Activated naive CD8-positive, alpha-beta T cell treated with anti-CD3 and anti-CD28 coated beads, Interleukin-2, amount 50 U/mL, for 24 hours (primary cell): ENCODE results near the gene BIN1.

ENCODE experiments used
- ATAC-seq: fragments of 150-1000 bp; cut with Tn5 transposase; one replicate; pipeline ENCODE4 v1.10.0; 2021
- DNase-seq: peaks from one replicate; pipeline ENCODE4 v3.0.0; 2021
- H3K27ac Mint-ChIP-seq: one replicate; pipeline ENCODE4 v1.8.0; 2021; ENCODE audit warnings: mild to moderate bottlenecking, mixed read lengths
- H3K27me3 Mint-ChIP-seq: one replicate; pipeline ENCODE4 v1.8.0; 2021; ENCODE audit warnings: mixed read lengths
- H3K36me3 Mint-ChIP-seq: one replicate; pipeline ENCODE4 v1.8.0; 2021; ENCODE audit warnings: low read depth, mixed read lengths
- H3K4me1 Mint-ChIP-seq: one replicate; pipeline ENCODE4 v1.8.0; 2021; ENCODE audit warnings: mixed read lengths
- H3K4me3 Mint-ChIP-seq: one replicate; pipeline ENCODE4 v1.8.0; 2021; ENCODE audit warnings: mild to moderate bottlenecking, moderate library complexity, mixed read lengths
- H3K9me3 Mint-ChIP-seq: one replicate; pipeline ENCODE4 v1.8.0; 2021; ENCODE audit warnings: mixed read lengths

Gene BIN1

DNA sequence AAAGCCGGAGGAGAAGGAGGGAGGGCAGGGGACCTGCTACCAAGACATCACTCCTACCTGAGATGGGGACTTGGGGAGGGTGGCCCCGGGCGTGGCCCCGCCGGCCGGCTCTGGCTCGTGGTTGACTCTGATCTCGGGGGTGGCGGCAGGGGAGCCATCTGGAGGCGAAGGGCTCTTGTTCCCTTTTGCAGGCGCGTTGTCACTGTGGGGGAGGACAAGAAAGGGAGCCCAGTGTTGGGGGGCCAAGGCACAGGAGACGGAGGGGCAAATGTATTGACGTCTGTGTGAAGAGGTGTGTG is 48.1 kb downstream of the BIN1 start:
- ATAC-seq (no peak), DNase-seq (no peak)
- Mint-ChIP-seq H3K9me3 (no peaks in the 10 kb centered on the region), H3K4me3 (no peak overlapping the region), H3K27me3 (no peaks in the 10 kb centered on the region), H3K27ac (no peak overlapping the region), H3K36me3 (peaks cover 8% of the 10 kb centered on the region), H3K4me1 (peaks cover 5% of the 10 kb centered on the region)

DNA sequence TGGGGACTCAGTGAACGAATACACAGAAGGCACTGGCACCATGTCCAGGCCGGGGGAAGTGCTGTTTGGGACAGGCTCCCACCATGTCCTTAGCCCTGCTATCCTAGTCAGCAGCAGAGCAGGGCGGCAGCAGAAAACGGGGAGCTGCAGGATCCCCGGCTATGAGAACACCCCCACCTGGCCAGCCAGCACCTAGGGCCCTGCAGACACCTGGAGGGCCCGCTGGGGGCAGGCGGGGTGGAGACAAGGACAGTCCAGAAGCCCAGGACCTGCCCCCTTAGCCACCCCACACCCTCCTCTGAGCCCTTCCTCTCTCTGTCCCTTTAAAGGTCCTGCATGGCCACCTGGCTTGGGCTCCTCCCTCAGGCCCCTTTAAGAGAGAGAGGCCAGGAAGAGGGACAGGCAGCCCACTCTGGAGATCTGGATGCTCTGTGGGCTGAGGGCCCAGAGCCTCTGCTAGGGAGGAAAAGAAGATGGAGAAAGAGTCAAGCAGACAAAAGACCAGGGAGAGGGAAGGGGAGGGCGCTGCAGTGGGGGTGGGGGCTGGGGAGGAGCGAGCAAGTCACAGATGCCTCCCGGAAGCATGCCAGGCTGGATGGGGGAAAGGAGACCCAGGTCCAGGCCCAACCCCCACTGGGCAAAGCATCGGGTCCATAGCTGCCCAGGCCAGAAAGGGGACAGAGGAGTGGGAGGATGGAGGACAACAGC is 48.6 kb downstream of the BIN1 start:
- no peak for ATAC-seq
- peaks cover 5% of the 10 kb centered on the region for H3K4me1 Mint-ChIP-seq
- H3K27me3 Mint-ChIP-seq, result no peaks in the 10 kb centered on the region
- no peak for DNase-seq
- H3K9me3 Mint-ChIP-seq, result no peaks in the 10 kb centered on the region
- no peak overlapping the region for H3K27ac Mint-ChIP-seq
- H3K36me3 Mint-ChIP-seq, result peaks cover 8% of the 10 kb centered on the region
- H3K4me3 Mint-ChIP-seq, result no peak overlapping the region

- Mint-ChIP-seq H3K4me3 (no peak overlapping the region), H3K36me3 (peaks cover 5% of the 10 kb centered on the region), H3K27me3 (no peaks in the 10 kb centered on the region), H3K4me1 (no peaks in the 10 kb centered on the region), H3K9me3 (no peaks in the 10 kb centered on the region), H3K27ac (no peak overlapping the region)
- DNase-seq (no peak), ATAC-seq (no peak)
These were observed 49.3 kb downstream of the BIN1 start for GRCh38 chr2:127057371-127058245.

- H3K4me1 Mint-ChIP-seq, result no peaks in the 10 kb centered on the region
- no peak overlapping the region for H3K27ac Mint-ChIP-seq
- ATAC-seq (no peak), DNase-seq (no peak)
- H3K4me3 Mint-ChIP-seq, result no peak overlapping the region
- H3K27me3 Mint-ChIP-seq, result no peaks in the 10 kb centered on the region
- no peaks in the 10 kb centered on the region for H3K9me3 Mint-ChIP-seq
- H3K36me3 Mint-ChIP-seq, result peaks cover 3% of the 10 kb centered on the region
These were observed 50.2 kb downstream of the BIN1 start for GRCh38 chr2:127056631-127057370.

DNA sequence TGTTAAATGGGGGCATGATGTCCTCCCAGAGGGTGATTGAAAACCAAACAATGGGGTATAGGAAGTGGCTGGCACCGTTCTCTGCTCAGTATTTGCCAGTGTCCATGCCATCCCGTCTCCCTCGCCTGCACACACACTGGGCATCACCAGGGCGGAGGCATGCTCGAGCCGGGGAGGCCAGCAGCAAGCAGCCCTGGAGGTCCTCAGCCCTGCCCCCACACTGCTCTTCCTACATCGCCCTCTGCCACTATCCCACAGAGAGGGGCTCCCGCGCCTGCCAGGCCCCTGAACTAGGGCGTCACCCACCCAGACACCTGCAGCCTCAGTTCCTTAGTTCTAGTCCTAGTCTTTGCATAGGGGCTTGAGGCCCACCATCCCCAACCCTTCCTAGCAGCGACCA is 50.9 kb downstream of the BIN1 start:
- Mint-ChIP-seq H3K27ac (no peak overlapping the region), H3K4me1 (no peaks in the 10 kb centered on the region)

GRCh38 chr2:127055786-127056076 is 51.2 kb downstream of the BIN1 start:
- H3K36me3 Mint-ChIP-seq, result peaks cover 3% of the 10 kb centered on the region
- H3K27ac Mint-ChIP-seq, result no peak overlapping the region
- ATAC-seq, result no peak
- no peaks in the 10 kb centered on the region for H3K9me3 Mint-ChIP-seq
- H3K4me3 Mint-ChIP-seq, result no peak overlapping the region
- H3K27me3 Mint-ChIP-seq, result no peaks in the 10 kb centered on the region
- H3K4me1 Mint-ChIP-seq, result no peaks in the 10 kb centered on the region
- no peak for DNase-seq

More for the DNA sequence above, 50.9 kb downstream of the BIN1 start:
- ATAC-seq, result no peak
- Mint-ChIP-seq H3K27me3 (no peaks in the 10 kb centered on the region), H3K9me3 (no peaks in the 10 kb centered on the region), H3K36me3 (peaks cover 3% of the 10 kb centered on the region), H3K4me3 (no peak overlapping the region)
- DNase-seq, result no peak

GRCh38 chr2:127054996-127055785 is 51.8 kb downstream of the BIN1 start:
- Mint-ChIP-seq H3K4me3 (no peak overlapping the region), H3K36me3 (peaks cover 3% of the 10 kb centered on the region), H3K27me3 (no peaks in the 10 kb centered on the region), H3K4me1 (no peaks in the 10 kb centered on the region), H3K9me3 (no peaks in the 10 kb centered on the region), H3K27ac (no peak overlapping the region)
- DNase-seq (no peak), ATAC-seq (no peak)

DNA sequence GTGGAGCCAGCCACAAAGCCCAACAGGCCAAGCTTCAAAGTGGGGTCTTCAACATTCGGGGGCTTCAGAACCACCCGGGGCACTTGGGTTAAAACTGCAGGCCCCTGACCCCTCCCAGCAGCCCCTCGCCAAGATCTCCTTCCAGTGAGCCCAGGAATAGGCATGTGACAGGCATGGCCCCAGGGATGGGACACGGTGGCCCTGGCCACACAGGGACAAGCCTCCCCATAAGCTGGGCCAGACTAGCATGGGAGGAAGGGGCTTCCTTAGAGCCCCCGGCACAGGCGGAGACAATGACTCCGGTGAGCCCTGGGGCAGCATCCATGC is 52.4 kb downstream of the BIN1 start:
- DNase-seq, result no peak
- Mint-ChIP-seq H3K9me3 (no peaks in the 10 kb centered on the region), H3K27me3 (no peaks in the 10 kb centered on the region), H3K36me3 (peaks cover 3% of the 10 kb centered on the region), H3K4me1 (no peaks in the 10 kb centered on the region), H3K4me3 (no peak overlapping the region), H3K27ac (no peak overlapping the region)
- ATAC-seq, result no peak

DNA sequence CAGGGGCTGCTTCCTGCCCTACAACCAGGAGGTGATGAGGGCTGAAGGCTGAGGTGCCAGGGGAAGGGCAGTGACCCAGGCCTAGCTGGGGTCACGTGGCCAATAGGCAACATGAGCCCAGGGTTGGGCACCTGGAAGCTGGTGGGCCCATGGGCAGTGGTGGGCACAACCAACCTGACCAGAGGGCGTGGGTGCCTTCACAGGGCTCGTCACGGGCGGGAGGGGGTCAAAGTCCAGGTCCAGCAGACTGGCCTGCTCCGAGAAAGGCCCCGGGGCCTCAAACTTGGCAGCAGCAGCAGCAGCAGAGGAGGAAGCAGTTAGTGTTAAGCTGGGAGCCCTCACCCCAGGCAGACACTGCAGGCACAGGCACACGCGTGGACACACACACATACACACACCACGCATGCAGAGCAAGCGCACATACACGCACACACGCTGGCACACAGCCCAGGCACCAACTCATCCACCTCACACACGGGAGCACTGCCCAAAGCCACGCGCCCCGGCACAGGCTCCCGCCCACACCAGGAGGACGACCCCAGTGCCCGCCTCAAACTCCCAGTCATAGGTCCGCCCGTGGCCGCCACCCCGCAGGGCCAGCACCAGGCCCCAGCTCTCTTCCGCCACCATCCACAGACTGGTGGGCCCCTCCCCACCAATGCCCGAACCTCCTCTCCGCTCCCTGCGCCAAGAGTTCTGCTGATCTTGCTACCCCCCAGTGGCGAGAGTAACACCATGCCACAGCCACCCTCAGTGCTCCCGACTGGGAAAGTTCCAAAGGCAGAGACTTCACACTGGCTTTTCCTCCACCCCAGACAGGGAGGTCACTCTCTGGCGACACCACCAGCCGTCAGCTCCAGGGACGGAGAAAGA is 53.0 kb downstream of the BIN1 start:
- Mint-ChIP-seq H3K27ac (no peak overlapping the region), H3K9me3 (no peaks in the 10 kb centered on the region), H3K4me3 (no peak overlapping the region), H3K4me1 (no peaks in the 10 kb centered on the region), H3K27me3 (no peaks in the 10 kb centered on the region), H3K36me3 (peaks cover 3% of the 10 kb centered on the region)
- DNase-seq, result no peak
- ATAC-seq, result no peak

- ATAC-seq (no peak), DNase-seq (no peak)
- Mint-ChIP-seq H3K27me3 (no peaks in the 10 kb centered on the region), H3K27ac (no peak overlapping the region), H3K9me3 (no peaks in the 10 kb centered on the region), H3K4me1 (no peaks in the 10 kb centered on the region), H3K4me3 (no peak overlapping the region), H3K36me3 (peaks cover 3% of the 10 kb centered on the region)
These were observed 53.9 kb downstream of the BIN1 start for GRCh38 chr2:127052771-127053691.

DNA sequence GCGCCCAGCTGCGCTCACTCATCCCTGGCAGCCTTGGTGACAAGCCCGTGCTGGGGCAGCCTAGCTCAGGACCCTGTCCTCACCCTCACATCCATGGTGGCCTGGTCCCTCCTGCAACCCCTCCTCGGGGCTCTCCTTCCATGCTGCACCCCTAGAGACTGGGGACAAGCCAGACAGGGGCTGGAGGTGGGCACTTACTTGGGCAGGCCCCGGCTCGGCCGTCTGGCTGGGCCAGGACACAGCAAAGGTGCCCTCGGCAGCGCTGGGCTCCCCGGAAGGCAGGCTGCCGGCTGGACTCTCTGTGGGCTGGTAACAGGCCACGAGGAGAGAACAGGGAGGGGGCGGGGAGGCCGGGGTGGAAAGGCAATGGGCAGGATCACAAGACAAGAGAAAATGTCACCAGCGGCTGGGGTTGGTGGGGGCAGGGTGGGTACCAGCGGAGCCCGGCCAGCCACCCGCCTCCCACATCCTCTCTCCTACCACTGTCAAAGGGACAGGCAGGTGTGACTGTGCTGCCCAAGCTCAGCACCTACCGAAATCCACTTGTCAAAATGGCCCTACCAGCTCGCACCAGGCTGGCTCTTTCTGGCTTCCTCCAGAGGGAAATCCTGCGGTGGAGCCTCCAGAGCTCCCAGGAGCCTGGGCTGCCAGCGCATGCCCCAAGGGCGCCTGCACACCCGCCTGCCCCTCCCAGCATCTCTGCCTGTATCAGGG is 54.7 kb downstream of the BIN1 start:
- H3K4me1 Mint-ChIP-seq, result no peaks in the 10 kb centered on the region
- ATAC-seq (no peak), DNase-seq (no peak)
- H3K9me3 Mint-ChIP-seq, result no peaks in the 10 kb centered on the region
- no peak overlapping the region for H3K4me3 Mint-ChIP-seq
- no peaks in the 10 kb centered on the region for H3K27me3 Mint-ChIP-seq
- no peak overlapping the region for H3K27ac Mint-ChIP-seq
- H3K36me3 Mint-ChIP-seq, result peaks cover 6% of the 10 kb centered on the region

- DNase-seq, result no peak
- H3K27ac Mint-ChIP-seq, result no peak overlapping the region
- peaks cover 6% of the 10 kb centered on the region for H3K36me3 Mint-ChIP-seq
These were observed 55.6 kb downstream of the BIN1 start for GRCh38 chr2:127051116-127052056.

More at GRCh38 chr2:127051116-127052056, 55.6 kb downstream of the BIN1 start:
- no peak for ATAC-seq
- no peaks in the 10 kb centered on the region for H3K27me3 Mint-ChIP-seq
- H3K9me3 Mint-ChIP-seq, result no peaks in the 10 kb centered on the region
- no peak overlapping the region for H3K4me3 Mint-ChIP-seq
- no peaks in the 10 kb centered on the region for H3K4me1 Mint-ChIP-seq
